ENCODE results near the gene GJA3.

The GJA3 gene

DNA sequence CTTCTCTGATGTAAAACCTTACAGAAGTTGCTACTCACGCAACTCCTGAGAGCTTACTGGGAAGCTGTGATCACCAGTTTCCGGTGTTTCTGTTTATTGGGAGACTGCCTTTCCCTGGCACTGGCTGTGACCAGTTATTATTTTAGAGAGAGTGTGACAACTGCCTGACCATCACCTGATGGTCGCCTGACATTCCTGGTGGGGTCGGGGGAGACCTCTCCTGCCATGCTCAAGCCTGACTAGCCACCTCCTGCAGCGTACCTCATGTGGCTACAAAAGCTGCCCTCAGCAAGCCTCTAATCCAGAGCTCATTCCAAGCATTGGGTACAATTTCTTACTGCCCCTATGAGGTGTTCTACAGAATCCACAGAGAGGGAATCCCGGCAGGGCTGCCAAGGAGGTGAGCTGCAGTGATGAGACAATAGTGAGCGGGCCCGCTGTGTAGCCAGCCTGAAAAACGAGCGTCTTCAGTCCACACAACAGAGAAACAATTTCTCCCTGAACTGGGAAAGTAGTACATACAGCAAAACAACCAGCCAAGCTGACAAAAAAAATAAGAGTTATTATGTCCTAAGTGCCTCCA, 28.7 kb downstream of the GJA3 start:
- H3K27ac ChIP-seq, result no peak overlapping the region
- H3K27me3 ChIP-seq, result peaks cover 95% of the 10 kb centered on the region
- TF ChIP-seq, protein P1, sequence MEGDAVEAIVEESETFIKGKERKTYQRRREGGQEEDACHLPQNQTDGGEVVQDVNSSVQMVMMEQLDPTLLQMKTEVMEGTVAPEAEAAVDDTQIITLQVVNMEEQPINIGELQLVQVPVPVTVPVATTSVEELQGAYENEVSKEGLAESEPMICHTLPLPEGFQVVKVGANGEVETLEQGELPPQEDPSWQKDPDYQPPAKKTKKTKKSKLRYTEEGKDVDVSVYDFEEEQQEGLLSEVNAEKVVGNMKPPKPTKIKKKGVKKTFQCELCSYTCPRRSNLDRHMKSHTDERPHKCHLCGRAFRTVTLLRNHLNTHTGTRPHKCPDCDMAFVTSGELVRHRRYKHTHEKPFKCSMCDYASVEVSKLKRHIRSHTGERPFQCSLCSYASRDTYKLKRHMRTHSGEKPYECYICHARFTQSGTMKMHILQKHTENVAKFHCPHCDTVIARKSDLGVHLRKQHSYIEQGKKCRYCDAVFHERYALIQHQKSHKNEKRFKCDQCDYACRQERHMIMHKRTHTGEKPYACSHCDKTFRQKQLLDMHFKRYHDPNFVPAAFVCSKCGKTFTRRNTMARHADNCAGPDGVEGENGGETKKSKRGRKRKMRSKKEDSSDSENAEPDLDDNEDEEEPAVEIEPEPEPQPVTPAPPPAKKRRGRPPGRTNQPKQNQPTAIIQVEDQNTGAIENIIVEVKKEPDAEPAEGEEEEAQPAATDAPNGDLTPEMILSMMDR (IDR thresholded peaks at IDR 0.05), result no peak
- no peak overlapping the region for H3K4me3 ChIP-seq (ENCODE audit: low read depth in 1 of 2, low read length in 1 of 2)
- H3K36me3 ChIP-seq, result no peaks in the 10 kb centered on the region
- H3K9me3 ChIP-seq, result no peaks in the 10 kb centered on the region
- H3K4me1 ChIP-seq (ENCODE audit: control insufficient read depth in 1 of 2, insufficient read depth in 1 of 2, low read depth in 1 of 2, low read length in 1 of 2), result peaks cover 6 to 19% of the 10 kb centered on the region in 2 experiments

DNA sequence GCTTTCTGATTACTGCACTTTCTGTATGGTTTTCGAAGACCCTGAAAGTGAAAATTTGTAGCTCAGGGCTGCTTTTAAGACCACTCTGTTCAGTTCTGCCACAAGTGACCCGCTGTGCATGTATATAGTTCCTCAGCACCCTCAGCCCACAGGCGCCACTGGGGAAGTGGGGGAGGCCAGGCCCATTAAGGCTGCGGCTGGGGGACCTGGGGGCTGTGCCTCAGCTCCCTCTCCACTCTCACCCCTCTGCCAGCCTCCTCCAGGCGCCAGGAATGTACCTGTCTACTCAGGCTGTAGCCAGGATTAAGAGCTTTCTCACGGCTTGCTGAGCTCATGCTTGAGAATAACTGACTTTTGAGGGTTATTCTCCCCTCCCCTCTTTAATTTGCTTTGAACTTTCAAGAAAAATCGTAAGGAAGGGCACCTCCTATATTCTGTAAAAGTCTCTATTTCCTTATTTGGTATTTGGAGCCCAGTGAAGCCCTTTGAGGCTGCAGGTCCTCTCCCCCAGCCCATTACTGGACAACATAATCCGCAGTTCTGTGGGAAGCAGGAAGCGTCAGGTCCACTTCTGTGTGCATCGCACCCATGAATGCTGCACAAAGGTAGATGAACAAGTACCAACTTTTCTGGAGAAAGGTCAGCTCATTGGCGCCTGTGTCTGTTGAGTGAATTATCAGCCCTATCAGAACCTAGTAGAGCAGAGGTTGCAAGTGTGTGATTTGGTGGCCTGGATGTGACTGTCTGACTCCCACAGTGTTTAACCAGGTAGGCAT, 29.6 kb downstream of the GJA3 start:
- Histone ChIP-seq H3K36me3 (no peaks in the 10 kb centered on the region), H3K9me3 (no peaks in the 10 kb centered on the region), H3K4me1 (ENCODE audit: control insufficient read depth in 1 of 2, insufficient read depth in 1 of 2, low read depth in 1 of 2, low read length in 1 of 2) (peaks cover 6 to 19% of the 10 kb centered on the region in 2 experiments), H3K4me3 (ENCODE audit: low read depth in 1 of 2, low read length in 1 of 2) (no peak overlapping the region), H3K27ac (no peak overlapping the region), H3K27me3 (peaks cover 95% of the 10 kb centered on the region)
- TF ChIP-seq, protein P1 (IDR thresholded peaks at IDR 0.05), result no peak

DNA sequence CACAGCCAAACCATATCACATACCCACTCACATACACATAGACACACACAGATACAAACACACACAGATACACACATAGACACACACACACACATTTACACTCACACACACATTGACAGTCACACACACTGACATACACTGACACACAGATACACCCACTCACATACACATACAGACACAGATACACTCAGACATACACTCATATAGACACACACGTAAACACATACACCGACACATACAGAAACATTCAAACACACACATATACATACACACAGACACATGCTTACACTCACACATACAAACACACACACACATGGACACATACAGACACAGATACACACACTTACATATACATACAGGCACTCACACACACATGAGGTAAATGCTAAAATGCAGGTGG, 30.2 kb downstream of the GJA3 start:
- Histone ChIP-seq H3K36me3 (no peaks in the 10 kb centered on the region), H3K27me3 (peaks cover 95% of the 10 kb centered on the region), H3K4me1 (ENCODE audit: control insufficient read depth in 1 of 2, insufficient read depth in 1 of 2, low read depth in 1 of 2, low read length in 1 of 2) (peaks cover 6 to 19% of the 10 kb centered on the region in 2 experiments), H3K27ac (no peak overlapping the region), H3K9me3 (no peaks in the 10 kb centered on the region), H3K4me3 (ENCODE audit: low read depth in 1 of 2, low read length in 1 of 2) (no peak overlapping the region)
- TF ChIP-seq, protein P1 (IDR thresholded peaks at IDR 0.05), result no peak

DNA sequence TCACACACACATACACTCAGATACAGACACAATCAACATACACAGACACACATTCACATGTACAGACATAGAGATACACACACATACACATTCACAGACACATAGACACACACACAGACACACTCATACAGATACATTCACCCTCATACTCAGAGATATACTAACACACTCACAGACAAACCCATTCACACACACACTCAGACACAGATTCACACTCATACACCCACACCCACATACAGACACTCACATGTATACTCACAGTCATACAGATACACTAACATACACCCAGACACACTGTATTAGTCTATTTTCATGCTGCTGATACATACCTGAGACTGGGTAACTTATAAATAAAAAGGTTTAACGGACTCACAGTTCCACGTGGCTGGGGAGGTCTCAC, 30.8 kb downstream of the GJA3 start:
- no peak overlapping the region for H3K27ac ChIP-seq
- peaks cover 6 to 19% of the 10 kb centered on the region in 2 experiments for H3K4me1 ChIP-seq (ENCODE audit: control insufficient read depth in 1 of 2, insufficient read depth in 1 of 2, low read depth in 1 of 2, low read length in 1 of 2)
- no peak overlapping the region for H3K4me3 ChIP-seq (ENCODE audit: low read depth in 1 of 2, low read length in 1 of 2)
- TF ChIP-seq, protein P1 (IDR thresholded peaks at IDR 0.05), result no peak
- H3K27me3 ChIP-seq, result peaks cover 98% of the 10 kb centered on the region
- H3K9me3 ChIP-seq, result no peaks in the 10 kb centered on the region
- H3K36me3 ChIP-seq, result no peaks in the 10 kb centered on the region

DNA sequence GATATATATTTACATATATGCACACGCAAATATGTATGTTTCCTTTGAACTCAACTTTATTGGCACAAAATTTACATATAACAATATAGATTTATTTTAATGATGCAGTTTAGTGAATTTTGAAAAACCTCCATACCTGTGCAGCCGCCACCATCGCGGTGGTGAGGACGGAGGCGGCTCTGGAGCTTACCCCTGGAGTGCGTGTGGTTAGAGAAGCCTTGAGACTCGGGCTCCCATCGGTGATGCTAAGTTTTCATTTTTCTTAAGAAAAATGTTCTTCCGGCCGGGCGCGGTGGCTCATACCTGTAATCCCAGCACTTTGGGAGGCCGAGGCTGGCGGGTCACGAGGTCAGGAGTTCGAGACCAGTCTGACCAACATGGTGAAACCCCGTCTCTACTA, 31.8 kb downstream of the GJA3 start:
- Histone ChIP-seq H3K4me3 (ENCODE audit: low read depth in 1 of 2, low read length in 1 of 2) (no peak overlapping the region), H3K27me3 (peaks cover 97% of the 10 kb centered on the region), H3K36me3 (no peaks in the 10 kb centered on the region), H3K27ac (no peak overlapping the region), H3K9me3 (no peaks in the 10 kb centered on the region), H3K4me1 (ENCODE audit: control insufficient read depth in 1 of 2, insufficient read depth in 1 of 2, low read depth in 1 of 2, low read length in 1 of 2) (peaks cover 6 to 19% of the 10 kb centered on the region in 2 experiments)
- TF ChIP-seq, protein P1 (IDR thresholded peaks at IDR 0.05), result no peak

Measured in neutrophil (primary cell).